Measurements from ENCODE around the gene UBAC2.

The UBAC2 gene

GRCh38 chr13:99272481-99272880 is 71.8 kb downstream of the UBAC2 start:
- no peak for DNase-seq

DNA sequence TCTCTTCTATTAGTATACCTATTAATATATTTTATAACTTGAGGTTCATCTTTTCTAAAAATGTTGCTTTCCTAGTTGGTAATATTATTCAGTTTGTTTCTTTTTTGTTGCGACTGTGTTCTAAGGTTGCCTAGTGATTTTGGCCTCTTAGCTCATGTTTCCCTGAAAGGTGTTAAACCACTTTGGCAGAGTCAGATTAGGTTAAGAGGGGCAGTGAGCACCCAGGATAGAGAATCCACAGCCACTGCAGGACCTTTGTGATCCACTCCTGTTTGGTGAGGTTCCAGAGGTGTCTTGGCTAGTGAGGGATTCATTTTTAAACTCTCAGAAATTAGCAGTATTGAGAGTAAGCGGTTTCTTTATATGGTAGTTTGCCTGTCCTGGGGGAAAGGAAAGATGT is 72.5 kb downstream of the UBAC2 start:
- DNase-seq: no peak

- DNase-seq: no peak
Measured at GRCh38 chr13:99275093-99275469, 74.4 kb downstream of the UBAC2 start.

DNA sequence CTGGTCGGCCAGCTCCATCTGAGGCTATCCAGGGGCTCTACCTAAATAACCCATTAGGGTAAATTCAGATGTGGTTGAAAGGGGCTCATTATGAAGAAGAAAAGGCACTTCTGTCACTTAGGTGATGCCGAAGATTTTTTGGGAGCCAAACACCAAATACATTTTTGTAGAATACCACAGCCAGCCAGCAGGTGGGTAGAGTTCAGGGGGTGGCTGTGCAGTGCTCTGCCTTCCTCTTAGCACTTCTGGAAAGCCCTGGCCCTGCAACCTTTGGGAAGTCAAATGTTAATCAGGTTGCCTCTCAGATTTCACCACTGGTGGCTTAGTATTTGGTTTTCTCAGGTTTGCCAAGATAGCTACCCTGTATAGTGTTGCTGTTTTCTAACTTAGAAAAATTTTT is 76.1 kb downstream of the UBAC2 start:
- DNase-seq: no peak

DNA sequence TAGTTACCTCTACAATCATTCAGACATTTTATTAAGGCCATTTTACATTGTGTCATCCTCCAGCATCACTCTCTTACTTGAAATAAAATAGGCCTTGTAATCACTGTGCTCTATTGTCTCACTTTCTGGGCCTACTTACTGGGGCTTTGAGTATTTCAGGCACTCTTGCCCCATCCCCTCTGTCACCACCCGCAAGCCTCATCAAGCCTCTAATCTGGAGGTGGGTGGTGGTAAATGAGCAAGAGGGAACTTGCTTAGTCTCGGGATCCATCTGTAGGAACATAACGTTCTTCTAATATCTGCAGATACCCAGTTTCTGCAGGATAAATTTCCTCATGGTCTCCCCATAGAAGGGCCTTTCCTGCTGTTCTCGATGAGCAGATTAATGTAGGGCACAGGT is 77.0 kb downstream of the UBAC2 start:
- DNase-seq: no peak

- no peak for DNase-seq
Measured at GRCh38 chr13:99278200-99278599, 77.5 kb downstream of the UBAC2 start.

DNA sequence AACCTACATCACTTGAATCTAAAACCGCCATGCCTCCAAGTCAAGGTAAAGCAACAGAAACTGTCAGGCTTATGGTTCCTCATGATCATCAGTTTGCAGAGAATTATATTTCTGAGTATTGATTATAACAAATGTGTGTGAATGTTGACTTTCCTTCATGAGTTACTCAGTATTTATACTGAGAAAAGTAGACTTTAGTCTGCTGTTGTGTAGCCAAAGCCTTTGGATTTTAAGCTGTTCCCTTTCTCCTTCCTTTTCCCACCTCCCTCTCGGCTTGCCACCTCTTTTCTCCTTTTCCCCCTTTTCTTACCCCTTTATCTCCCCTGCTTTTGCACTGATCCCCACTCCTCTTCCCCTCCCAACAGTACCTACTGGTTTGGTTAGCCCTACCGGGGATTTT is 78.2 kb downstream of the UBAC2 start:
- no peak for DNase-seq

DNA sequence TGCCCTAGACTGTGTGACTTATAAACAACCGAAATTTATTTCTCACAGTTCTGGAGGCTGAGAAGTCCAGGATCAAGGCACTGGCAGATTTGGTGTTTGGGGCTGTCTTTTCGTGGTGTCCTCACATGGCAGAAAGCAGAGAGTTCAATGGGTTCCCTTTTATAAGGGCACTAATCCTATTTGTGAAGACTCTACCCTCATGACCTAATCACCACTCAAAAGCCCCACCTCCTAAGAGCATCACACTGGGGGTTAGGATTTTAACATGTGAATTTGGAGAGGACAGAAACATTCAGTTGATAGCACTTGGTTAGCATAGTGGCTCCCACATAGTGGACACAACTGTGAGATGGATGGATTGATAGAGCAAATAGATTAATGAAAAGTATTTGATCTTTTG is 79.0 kb downstream of the UBAC2 start:
- no peak for DNase-seq

- no peak for DNase-seq
Measured at GRCh38 chr13:99280166-99280565, 79.5 kb downstream of the UBAC2 start.

GRCh38 chr13:99281811-99282263 is 81.2 kb downstream of the UBAC2 start:
- DNase-seq: peak; percentile 41

DNA sequence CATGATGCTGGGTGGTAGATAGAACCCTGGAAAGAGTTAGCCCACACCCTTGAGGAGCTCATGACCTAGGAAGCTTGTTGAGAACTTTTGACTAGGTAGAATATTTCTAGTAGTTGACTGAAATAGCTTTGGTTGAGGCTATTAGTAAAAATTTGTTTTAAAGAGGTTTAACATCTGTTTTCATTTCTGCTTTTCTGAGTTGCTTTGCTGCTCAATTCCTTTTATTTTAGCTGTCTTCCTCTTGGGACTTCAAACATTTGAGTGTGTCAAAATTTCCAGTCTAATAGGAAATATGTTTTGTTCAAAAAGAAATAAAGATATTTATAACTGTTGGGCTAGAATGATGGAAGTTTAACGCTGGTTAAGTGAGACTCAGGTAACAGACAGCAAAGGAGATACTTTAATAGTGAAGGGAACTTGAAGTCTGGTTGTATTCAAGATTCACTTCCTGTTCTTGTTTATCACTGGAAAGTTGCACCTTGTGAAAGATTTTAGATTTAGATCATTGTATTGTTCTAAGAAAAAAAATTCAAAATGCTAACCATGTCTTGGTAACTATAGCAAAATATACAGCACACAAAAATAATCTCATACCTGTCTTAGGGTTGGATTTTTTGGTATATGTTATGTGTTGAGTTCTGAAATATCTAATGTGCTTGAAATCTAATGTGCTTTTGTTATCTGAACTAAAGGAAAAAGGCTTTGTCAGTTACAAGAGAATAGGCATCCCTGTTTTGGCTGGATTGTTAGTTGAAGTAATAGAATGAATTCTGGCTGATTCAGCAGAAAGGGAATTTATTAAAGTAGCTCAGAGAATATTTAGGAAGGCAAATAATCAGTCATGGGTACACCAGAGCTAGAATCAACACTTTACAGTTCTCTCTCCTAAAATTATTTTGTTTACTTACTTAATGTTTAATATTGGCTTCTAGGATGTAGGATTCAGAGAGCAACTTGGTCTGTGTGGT is 81.9 kb downstream of the UBAC2 start:
- no peak for DNase-seq

DNA sequence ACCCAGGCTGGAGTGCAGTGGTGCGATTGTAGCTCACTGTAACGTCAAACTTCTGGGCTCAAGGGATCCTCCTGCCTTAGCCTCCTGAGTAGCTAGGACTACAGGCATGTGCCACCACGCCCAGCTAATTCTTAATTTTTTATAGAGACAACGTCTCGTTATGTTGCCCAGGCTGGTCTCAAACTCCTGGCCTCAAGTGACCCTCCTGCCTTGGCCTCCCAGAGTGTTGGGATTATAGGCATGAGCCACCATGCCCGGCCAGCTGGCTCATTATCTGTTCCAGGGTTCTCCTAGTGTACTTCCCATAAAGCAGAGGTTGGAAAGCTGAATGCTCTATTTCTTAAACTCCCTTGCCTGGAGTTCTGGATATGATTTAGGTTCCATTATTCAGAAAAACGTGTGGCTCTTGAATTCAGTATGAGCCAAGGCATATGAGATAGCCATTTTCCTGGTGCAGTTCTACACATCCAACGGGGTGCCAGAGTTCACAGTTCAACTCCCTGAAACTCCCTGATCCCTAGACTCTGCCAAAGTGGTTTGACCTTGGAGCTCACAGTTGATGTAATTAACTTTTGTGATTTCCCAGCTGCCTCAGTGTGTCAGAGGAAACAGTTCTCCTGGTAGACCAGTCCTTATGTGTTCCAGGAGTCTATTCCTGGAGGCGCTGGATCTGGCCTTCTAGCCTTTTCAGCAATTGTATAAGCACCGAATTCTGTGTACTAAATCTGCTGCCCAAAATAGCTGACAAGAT is 85.0 kb downstream of the UBAC2 start:
- DNase-seq: no peak

- DNase-seq: no peak
Measured at GRCh38 chr13:99287551-99287950, 86.9 kb downstream of the UBAC2 start.

GRCh38 chr13:99288089-99288488 is 87.4 kb downstream of the UBAC2 start:
- DNase-seq: peak; percentile 32

GRCh38 chr13:99289271-99289670 is 88.6 kb downstream of the UBAC2 start:
- no peak for DNase-seq

DNA sequence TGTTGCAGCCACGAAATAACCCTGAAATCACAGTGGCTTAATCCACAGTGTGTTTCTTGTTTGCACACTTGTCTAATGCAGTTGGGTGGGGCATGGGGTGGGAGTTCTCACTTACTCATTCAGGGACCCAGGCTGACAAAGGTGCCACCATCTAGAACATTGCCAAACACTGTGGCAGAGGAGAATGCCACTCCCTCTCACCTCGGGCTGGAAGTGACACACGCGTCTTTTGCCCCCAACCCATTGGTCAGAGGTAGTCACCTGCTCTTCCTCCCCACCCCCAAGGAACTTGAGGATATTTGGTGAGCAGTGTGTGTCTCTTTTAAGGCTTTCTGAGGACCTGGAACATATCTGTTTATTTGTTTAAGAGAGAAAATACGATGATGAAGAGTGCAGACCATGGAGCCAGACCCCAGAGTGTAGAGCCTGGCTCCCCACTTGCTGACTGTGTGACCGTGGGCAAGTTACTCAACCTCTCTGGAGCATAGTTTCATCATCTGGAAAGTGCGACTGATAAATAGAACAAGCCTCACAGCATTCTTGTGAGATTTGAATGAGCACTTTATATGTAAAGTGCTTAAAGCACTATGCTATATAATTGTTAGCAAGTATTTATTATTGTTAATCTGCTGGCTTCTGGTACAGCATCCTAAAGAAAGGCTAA is 89.2 kb downstream of the UBAC2 start:
- peak; percentile 24 for DNase-seq

- no peak for DNase-seq
Measured at GRCh38 chr13:99290894-99291293, 90.2 kb downstream of the UBAC2 start.

DNA sequence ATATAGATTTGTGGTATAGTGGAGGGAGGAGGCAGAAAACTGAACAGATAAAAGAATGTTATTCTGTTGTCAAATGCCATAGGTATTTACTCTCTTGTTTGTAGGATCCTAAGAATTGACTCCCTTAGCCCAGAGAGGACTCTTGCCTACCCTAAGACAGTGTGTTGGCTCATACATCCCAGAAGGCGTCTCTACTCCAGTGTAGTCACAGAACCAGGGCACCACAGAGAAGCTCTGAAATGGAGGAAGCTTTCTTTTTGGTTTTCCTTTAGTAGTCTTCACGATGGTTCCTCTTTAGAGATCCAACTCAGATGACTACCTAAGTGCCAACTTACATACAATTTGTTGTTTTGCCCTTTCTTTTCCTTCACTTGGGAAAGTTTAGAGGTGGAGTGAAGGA is 92.5 kb downstream of the UBAC2 start:
- no peak for DNase-seq

GRCh38 chr13:99294198-99294597 is 93.5 kb downstream of the UBAC2 start:
- no peak for DNase-seq

GRCh38 chr13:99294958-99295357 is 94.3 kb downstream of the UBAC2 start:
- no peak for DNase-seq

DNA sequence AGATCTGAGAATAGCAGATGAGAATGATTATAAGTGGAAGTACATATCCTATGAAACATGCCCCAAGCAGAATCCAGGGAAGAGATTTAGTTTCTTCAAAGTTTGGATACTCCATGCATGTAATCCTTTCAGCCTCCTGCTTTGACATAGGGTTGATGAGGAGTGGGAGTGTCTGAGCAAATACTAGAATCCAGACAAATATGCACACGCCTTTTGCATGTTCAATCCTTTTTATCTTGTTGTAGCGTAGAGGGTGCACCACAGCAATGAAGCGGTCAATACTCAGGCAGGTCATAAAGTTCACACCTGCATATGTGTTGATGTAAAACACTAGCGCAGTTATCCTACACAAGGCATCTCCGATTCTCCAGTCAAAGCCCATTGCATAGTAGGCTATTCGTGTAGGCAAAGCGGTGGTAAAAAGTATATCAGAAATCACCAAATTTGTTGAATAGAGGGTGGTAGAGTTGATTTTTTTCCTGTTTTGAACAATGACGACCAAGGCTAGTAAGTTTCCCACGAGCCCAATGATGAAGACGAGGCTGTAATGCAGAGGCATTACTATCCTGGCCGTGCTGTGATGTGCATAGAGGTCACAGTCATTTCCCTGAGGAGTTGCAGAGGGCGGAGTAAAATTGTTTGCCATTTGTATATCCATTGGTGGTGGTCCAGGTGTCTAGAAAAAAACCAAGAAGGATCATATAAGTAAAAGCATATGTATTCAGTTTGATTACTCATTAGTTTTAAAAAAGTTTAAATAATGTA is 95.0 kb downstream of the UBAC2 start:
- DNase-seq: no peak

- no peak for DNase-seq
Measured at GRCh38 chr13:99296398-99296797, 95.7 kb downstream of the UBAC2 start.

DNA sequence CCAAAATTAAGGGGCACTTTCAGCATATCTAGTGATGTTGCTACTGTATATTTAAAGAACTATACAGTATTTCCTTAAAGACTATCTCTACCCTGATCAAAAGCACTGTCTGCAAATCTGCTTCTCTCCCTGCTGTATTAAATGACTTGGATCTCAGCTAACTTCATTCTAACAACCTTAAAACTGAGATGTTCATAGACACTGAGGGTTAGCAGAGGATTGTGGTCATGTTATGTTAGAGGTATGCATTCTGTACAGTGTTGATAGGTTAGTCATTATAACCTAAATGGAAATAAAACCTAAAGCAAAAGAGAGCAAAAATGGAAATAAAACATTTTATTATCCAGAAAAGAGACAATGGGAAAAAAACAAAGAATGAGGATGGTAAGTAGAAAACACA is 96.7 kb downstream of the UBAC2 start:
- DNase-seq: no peak

Data from stimulated activated CD4-positive, alpha-beta T cell treated with anti-CD3 and anti-CD28 coated beads, Interleukin-4, amount 100 ng/mL, for 1 hour (primary cell).